ENCODE data around the gene TP53I11. TPM values are rescaled to one million over a fixed set of nuclear protein-coding genes. Genes with fewer than 3 reads are reported as not detected.

TP53I11 gene
- polyA plus RNA-seq, 1 donor (not counting 4 experiments of a cell fraction or from before 2014, with no cell fraction given), result 21.4 TPM

DNA sequence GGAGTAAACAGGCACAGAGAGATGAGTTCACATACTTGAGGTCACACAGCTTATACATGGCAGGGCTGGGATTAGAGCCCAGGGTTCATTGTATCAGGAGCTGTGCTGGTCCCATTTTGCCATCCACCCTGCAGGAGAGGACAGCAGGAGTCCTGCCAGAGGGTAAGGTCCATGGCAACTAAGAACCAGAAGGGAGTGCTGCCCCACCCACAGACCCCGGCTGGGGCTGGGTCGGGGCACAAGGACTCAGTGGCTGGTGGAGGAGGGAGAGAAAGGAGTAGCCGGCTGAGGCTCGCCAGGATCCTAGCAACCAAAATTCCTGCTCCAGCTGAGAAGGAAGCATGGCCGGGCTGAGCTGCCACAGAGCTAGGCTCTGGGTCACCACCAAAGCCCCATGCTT, 25.9 kb upstream of the TP53I11 start:
- no peak for FAIRE-seq

DNA sequence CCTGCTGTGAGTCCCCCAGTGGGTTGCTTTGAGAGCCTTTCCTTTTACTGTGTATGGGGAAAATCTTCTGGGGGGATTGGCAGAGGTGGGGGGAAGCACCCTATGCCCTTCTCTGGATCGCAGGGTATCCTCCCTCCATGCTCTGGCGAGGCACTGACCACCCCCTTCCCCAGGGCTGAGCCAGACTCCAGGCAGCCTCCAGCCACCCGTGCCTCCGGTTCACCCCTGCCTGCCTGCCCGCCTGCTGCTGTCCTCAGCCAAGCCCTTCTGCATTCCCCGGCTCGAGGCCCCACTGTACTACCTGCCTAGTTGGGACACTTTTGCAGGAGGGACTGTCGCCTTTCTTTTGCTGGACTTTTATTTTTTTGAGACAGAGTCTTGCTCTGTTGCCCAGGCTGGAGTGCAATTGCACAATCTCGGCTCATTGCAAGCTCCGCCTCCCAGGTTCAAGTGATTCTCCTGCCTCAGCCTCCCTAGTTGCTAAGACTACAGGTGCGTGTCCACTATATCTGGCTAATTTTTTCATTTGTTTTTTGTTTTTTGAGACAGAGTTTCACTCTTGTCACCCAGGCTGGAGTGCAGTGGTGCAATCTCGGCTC, 23.8 kb upstream of the TP53I11 start:
- Histone ChIP-seq H4K20me1 (ENCODE audit: control insufficient read depth, extremely low read depth, insufficient read depth, low read length) (no peaks in the 10 kb centered on the region), H3K9ac (ENCODE audit: control insufficient read depth, extremely low read depth, insufficient read depth, low read length) (no peak overlapping the region), H3K27me3 (ENCODE audit: control insufficient read depth, extremely low read depth, insufficient read depth, low read length) (no peaks in the 10 kb centered on the region), H3K4me3 (ENCODE audit: control insufficient read depth in 2 of 3, extremely low read depth in 1 of 3, insufficient read depth in 2 of 3, low read depth in 1 of 3, low read length in 3 of 3) (no peak overlapping the region), H3K4me2 (ENCODE audit: control insufficient read depth, extremely low read depth, insufficient read depth, low read depth, low read length) (no peak overlapping the region), H3K9me3 (ENCODE audit: control insufficient read depth, low read depth, low read length) (no peaks in the 10 kb centered on the region), H3K4me1 (ENCODE audit: control insufficient read depth, extremely low read depth, insufficient read depth, low read length) (peaks cover 23% of the 10 kb centered on the region), H3K79me2 (ENCODE audit: control insufficient read depth, insufficient read depth, low read length) (no peaks in the 10 kb centered on the region), H3K9me1 (ENCODE audit: control insufficient read depth, extremely low read depth, insufficient read depth, low read length) (no peaks in the 10 kb centered on the region), H3K27ac (ENCODE audit: control insufficient read depth, insufficient read depth, low read length) (no peak overlapping the region), H3K36me3 (ENCODE audit: control insufficient read depth in 2 of 2, extremely low read depth in 1 of 2, insufficient read depth in 2 of 2, low read length in 2 of 2) (no peaks in the 10 kb centered on the region), H2AFZ (ENCODE audit: control insufficient read depth, low read length) (no peak overlapping the region)
- no peak for FAIRE-seq
- DNase-seq (ENCODE audit: low read depth, low spot score), result no peak
- dilution Hi-C loops (cut with MboI; ENCODE audit: extremely low pct_ligation_motif_present, low sequenced_read_pairs), result no loop called here
- TF ChIP-seq, protein P1, sequence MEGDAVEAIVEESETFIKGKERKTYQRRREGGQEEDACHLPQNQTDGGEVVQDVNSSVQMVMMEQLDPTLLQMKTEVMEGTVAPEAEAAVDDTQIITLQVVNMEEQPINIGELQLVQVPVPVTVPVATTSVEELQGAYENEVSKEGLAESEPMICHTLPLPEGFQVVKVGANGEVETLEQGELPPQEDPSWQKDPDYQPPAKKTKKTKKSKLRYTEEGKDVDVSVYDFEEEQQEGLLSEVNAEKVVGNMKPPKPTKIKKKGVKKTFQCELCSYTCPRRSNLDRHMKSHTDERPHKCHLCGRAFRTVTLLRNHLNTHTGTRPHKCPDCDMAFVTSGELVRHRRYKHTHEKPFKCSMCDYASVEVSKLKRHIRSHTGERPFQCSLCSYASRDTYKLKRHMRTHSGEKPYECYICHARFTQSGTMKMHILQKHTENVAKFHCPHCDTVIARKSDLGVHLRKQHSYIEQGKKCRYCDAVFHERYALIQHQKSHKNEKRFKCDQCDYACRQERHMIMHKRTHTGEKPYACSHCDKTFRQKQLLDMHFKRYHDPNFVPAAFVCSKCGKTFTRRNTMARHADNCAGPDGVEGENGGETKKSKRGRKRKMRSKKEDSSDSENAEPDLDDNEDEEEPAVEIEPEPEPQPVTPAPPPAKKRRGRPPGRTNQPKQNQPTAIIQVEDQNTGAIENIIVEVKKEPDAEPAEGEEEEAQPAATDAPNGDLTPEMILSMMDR (optimal IDR thresholded peaks at IDR 0.05 in 1 of 3, IDR thresholded peaks at IDR 0.05 in 1 of 3, conservative IDR thresholded peaks at IDR 0.05 in 1 of 3; ENCODE audit: extremely low read depth in 1 of 3, insufficient read depth in 2 of 3, low read length in 3 of 3), result no peak
- TF ChIP-seq EZH2 (IDR thresholded peaks at IDR 0.05; ENCODE audit: low read length), result no peak

More for the DNA sequence above, 25.9 kb upstream of the TP53I11 start:
- H3K4me2 ChIP-seq (ENCODE audit: control insufficient read depth, extremely low read depth, insufficient read depth, low read depth, low read length), result no peak overlapping the region
- H3K27me3 ChIP-seq (ENCODE audit: control insufficient read depth, extremely low read depth, insufficient read depth, low read length), result no peaks in the 10 kb centered on the region
- H3K9me1 ChIP-seq (ENCODE audit: control insufficient read depth, extremely low read depth, insufficient read depth, low read length), result no peaks in the 10 kb centered on the region
- H3K4me3 ChIP-seq (ENCODE audit: control insufficient read depth in 2 of 3, extremely low read depth in 1 of 3, insufficient read depth in 2 of 3, low read depth in 1 of 3, low read length in 3 of 3), result no peak overlapping the region
- H3K9me3 ChIP-seq (ENCODE audit: control insufficient read depth, low read depth, low read length), result no peaks in the 10 kb centered on the region
- H3K4me1 ChIP-seq (ENCODE audit: control insufficient read depth, extremely low read depth, insufficient read depth, low read length), result peaks cover 33% of the 10 kb centered on the region
- no peak overlapping the region for H2AFZ ChIP-seq (ENCODE audit: control insufficient read depth, low read length)
- TF ChIP-seq, protein P1 (optimal IDR thresholded peaks at IDR 0.05 in 1 of 3, IDR thresholded peaks at IDR 0.05 in 1 of 3, conservative IDR thresholded peaks at IDR 0.05 in 1 of 3; ENCODE audit: extremely low read depth in 1 of 3, insufficient read depth in 2 of 3, low read length in 3 of 3), result no peak
- no peak for TF ChIP-seq EZH2 (IDR thresholded peaks at IDR 0.05; ENCODE audit: low read length)
- dilution Hi-C loops (cut with MboI; ENCODE audit: extremely low pct_ligation_motif_present, low sequenced_read_pairs), result no loop called here
- no peaks in the 10 kb centered on the region for H4K20me1 ChIP-seq (ENCODE audit: control insufficient read depth, extremely low read depth, insufficient read depth, low read length)
- no peak overlapping the region for H3K27ac ChIP-seq (ENCODE audit: control insufficient read depth, insufficient read depth, low read length)
- H3K36me3 ChIP-seq (ENCODE audit: control insufficient read depth in 2 of 2, extremely low read depth in 1 of 2, insufficient read depth in 2 of 2, low read length in 2 of 2), result no peaks in the 10 kb centered on the region
- DNase-seq (ENCODE audit: low read depth, low spot score), result no peak
- H3K79me2 ChIP-seq (ENCODE audit: control insufficient read depth, insufficient read depth, low read length), result no peaks in the 10 kb centered on the region
- H3K9ac ChIP-seq (ENCODE audit: control insufficient read depth, extremely low read depth, insufficient read depth, low read length), result no peak overlapping the region

Measured in keratinocyte (primary cell).